Skeletal muscle tissue (tissue), 4 donors: ENCODE measurements around the gene SSR4. TPM values are rescaled to one million over a fixed set of nuclear protein-coding genes. Genes with fewer than 3 reads are reported as not detected.
A peak's percentile ranks its signal among the peaks of the same experiment; 100 is the strongest.
"Not testable (repeated sequence)": the region's sequence is repeated elsewhere in the genome, so short reads cannot be mapped to it uniquely, and the experiment has no call there.

ENCODE experiments used
- H3K27ac ChIP-seq: one replicate; pipeline ENCODE4 v1.7.0; 2013; ENCODE audit warnings: mild to moderate bottlenecking, low read depth, low read length, inconsistent platforms
- H3K27me3 ChIP-seq, 3 donors: one replicate each; pipeline ENCODE4 v1.7.0; 2013; ENCODE audit warnings: low read length in 3 of 3; ENCODE audit not compliant: control insufficient read depth in 3 of 3, insufficient read depth in 3 of 3
- H3K36me3 ChIP-seq, 3 donors: one replicate each; pipeline ENCODE4 v1.7.0; 2013; ENCODE audit warnings: low read length in 3 of 3; ENCODE audit not compliant: control insufficient read depth in 3 of 3, insufficient read depth in 3 of 3
- H3K4me1 ChIP-seq, 3 donors: one replicate each; pipeline ENCODE4 v1.7.0; 2013; ENCODE audit warnings: low read length in 3 of 3, mild to moderate bottlenecking in 3 of 3; ENCODE audit not compliant: control insufficient read depth in 3 of 3, insufficient read depth in 3 of 3
- H3K4me3 ChIP-seq, 3 donors: one replicate each; pipeline ENCODE4 v1.7.0; 2013; ENCODE audit warnings: low read length in 3 of 3
- H3K9ac ChIP-seq, 3 donors: one replicate each; pipeline ENCODE4 v1.7.0; 2013; ENCODE audit warnings: low read length in 3 of 3, mild to moderate bottlenecking in 3 of 3, moderate library complexity in 2 of 3, low read depth in 1 of 3
- H3K9me3 ChIP-seq, 3 donors: one replicate each; pipeline ENCODE4 v1.7.0; 2013; ENCODE audit warnings: low read length in 3 of 3; ENCODE audit not compliant: control insufficient read depth in 3 of 3
- total RNA-seq: library from RNA; depleted of rRNA; stranded (reverse); fragments of >200 nt; gene quantifications from one replicate; pipeline ENCODE4 v1.2.3, GENCODE V29; 2014
- donor health status: Osteomylitis.

Gene SSR4
- total RNA-seq, 1 donor from 2014 or later, result 85.6 TPM

DNA sequence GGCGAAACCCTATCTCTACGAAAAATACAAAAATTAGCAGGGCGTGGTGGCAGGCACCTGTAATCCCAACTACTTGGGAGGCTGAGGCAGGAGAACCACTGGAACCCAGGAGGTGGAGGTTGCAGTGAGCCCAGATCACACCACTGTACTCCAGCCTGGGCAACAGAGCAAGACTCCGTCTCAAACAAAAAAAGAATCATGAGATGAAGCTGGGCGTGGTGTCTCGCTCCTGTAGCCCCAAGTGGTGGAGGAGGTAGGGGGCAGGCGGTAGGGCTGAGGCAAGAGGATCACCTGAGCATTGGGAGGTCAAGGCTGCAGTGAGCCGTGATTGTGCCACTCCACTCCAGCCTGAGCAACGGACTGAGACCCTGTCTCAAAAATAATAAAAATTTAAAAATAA, 23.6 kb downstream of the SSR4 start:
- H3K9ac ChIP-seq, H3K4me3 ChIP-seq, H3K36me3 ChIP-seq, H3K27me3 ChIP-seq, H3K27ac ChIP-seq, H3K4me1 ChIP-seq, H3K9me3 ChIP-seq: not testable (repeated sequence)

DNA sequence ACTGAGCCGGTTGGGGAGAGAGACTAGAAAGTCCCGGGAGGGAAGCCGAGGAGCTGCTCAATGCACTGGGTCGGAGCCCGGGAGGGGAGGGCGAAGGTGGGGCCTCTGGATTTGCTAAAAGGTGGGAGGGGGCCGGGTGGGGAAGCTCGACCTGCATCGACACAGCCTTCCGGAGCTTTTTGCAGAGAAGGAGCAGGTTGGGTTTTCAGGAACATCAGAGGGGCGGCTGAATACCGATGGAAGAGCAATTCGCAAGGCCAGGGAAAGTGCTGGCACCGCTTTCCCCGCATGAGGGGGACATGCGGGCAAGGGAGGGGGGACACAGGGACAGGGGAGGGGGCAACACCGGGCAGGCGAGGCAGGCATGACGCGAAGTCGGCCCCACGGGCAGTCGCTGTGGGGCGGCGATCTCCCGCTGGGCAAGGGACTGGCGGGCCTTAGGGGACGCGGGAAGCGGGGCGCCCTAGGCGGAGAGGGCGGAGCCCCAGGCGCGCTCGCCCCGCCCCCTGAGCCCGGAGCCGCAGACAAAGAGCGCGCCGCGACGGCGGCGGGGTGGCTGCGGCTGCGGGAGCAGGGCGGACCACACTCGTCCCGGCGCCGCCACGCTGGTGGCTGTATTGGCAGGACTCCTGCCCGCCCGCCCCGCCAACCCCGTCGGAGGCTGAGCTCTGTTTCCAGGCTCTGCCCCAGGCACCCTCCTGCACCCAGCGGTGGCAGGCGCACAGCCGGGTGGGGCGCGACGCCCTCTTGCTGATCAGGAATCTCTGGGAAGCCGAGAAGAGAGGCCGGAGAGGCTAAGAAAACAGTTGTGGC, 24.3 kb downstream of the SSR4 start:
- Histone ChIP-seq H3K9me3 (no peaks in the 10 kb centered on the region), H3K4me1 (peaks cover 2 to 7% (median 5%) of the 10 kb centered on the region in 3 donors), H3K36me3 (no peaks in the 10 kb centered on the region), H3K4me3 (peak overlapping the region; percentile 37 to 49 (median 48)), H3K9ac (peak overlapping the region in 2 of 3 donors; percentile 23 to 60), H3K27me3 (peaks cover 0 to 12% (median 1%) of the 10 kb centered on the region in 3 donors), H3K27ac (no peak overlapping the region)

DNA sequence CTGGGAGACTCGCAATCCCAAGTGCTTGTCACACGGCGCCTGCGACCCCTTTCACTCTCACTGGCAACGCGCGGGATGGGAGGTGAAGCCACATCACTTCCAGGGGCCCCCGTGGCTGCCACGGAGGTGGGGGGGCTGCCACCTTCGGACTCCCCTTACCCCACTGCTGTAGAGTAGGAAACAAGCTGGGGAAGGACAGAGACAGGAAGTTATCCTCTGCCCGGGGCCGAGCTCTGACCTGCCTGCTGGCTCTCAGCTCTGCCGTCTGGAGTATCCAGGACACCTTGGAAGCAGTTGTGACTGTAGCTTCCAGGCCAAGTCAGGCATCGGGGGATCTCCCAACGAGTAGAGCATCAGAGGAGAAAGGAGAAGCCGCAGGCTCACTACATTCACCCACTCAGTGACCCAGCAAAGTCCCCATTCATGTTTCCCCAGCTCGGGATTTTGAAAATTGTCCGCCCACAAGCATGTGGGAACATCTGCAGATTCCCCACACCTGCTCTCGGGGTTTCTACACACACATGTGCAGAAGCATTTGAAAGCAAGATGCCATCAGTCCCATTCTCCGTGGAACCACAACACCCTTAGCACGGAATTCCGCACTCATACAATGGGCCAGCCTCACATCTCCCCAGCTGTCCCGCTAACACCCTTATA, 25.0 kb downstream of the SSR4 start:
- H3K4me3 ChIP-seq, result peak overlapping the region; percentile 35 to 48 (median 37)
- H3K9me3 ChIP-seq, result no peaks in the 10 kb centered on the region
- peak overlapping the region in 2 of 3 donors; percentile 23 to 60 for H3K9ac ChIP-seq
- H3K27me3 ChIP-seq, result peaks cover 0 to 15% (median 4%) of the 10 kb centered on the region in 3 donors
- H3K36me3 ChIP-seq, result no peaks in the 10 kb centered on the region
- H3K4me1 ChIP-seq, result peaks cover 2 to 7% (median 5%) of the 10 kb centered on the region in 3 donors
- no peak overlapping the region for H3K27ac ChIP-seq

DNA sequence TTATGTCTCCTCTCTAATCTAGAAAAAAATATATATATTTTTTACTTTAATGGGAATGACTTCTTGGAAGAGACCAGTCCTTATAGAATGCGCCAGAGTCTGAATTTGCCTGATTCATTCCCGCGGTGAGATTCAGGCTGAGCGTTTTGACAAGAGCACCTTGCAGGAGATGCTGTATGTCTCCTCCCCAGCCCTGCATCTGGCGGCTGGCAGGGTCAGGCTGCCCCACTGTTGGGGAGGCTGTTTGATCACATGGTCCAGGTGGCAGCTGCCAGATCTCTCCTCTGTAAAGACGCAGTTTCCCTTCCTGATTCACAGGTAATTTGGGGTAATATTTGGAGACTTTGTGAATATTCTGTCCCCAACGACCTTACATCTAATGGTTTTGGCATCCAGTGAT, 26.1 kb downstream of the SSR4 start:
- Histone ChIP-seq H3K4me1 (peaks cover 2 to 7% (median 5%) of the 10 kb centered on the region in 3 donors), H3K4me3 (no peak overlapping the region), H3K27ac (no peak overlapping the region), H3K9me3 (no peaks in the 10 kb centered on the region), H3K27me3 (peaks cover 0 to 15% (median 4%) of the 10 kb centered on the region in 3 donors), H3K9ac (no peak overlapping the region), H3K36me3 (no peaks in the 10 kb centered on the region)

DNA sequence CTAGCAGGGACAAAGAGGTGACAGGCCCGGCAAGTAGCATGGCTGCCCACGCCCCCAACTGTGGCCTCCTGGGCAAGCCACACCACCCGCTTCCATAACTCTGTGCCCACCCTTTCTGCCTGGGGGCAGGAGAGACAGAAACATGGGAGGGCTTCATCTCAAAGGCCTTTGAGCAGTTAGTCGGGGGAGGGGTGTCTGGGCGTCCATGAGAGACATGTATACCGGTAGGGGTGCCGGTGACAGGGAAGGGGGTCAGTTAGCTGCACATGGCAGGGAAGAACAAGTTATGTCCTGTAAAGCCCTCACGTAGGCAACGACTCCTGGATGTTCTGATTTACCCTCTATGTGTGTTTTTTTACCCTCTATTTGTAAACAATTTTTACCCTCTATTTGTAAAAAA, 26.6 kb downstream of the SSR4 start:
- H3K27me3 ChIP-seq, result peaks cover 0 to 15% (median 4%) of the 10 kb centered on the region in 3 donors
- no peaks in the 10 kb centered on the region for H3K36me3 ChIP-seq
- H3K27ac ChIP-seq, result no peak overlapping the region
- H3K4me1 ChIP-seq, result peaks cover 2 to 7% (median 5%) of the 10 kb centered on the region in 3 donors
- H3K9me3 ChIP-seq, result no peaks in the 10 kb centered on the region
- H3K9ac ChIP-seq, result no peak overlapping the region
- no peak overlapping the region for H3K4me3 ChIP-seq

DNA sequence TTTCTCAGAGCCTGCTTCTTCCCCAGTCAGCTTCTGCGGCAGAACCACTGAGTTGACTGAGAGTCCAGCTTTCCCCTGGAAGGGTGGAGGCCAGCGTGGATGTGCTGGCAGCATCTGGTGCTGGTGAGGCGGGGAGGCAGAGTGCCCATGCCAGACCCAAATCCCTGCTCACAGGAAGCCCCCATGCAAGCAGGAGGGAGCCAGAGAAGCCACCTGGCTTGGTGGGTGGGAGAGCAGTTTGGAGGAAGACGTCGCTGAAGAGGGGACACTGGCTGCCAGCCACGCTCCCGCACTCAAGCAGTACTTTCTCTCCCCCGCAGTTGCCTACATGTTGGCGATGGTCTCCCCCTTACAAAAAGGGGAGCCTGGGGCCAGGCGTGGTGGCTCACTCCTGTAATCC, 29.9 kb downstream of the SSR4 start:
- no peak overlapping the region for H3K9ac ChIP-seq
- H3K4me3 ChIP-seq, result no peak overlapping the region
- H3K27me3 ChIP-seq, result peaks cover 0 to 19% (median 6%) of the 10 kb centered on the region in 3 donors
- H3K4me1 ChIP-seq, result peaks cover 3 to 5% (median 3%) of the 10 kb centered on the region in 3 donors
- H3K36me3 ChIP-seq, result no peaks in the 10 kb centered on the region
- H3K9me3 ChIP-seq, result no peaks in the 10 kb centered on the region
- H3K27ac ChIP-seq, result no peak overlapping the region

DNA sequence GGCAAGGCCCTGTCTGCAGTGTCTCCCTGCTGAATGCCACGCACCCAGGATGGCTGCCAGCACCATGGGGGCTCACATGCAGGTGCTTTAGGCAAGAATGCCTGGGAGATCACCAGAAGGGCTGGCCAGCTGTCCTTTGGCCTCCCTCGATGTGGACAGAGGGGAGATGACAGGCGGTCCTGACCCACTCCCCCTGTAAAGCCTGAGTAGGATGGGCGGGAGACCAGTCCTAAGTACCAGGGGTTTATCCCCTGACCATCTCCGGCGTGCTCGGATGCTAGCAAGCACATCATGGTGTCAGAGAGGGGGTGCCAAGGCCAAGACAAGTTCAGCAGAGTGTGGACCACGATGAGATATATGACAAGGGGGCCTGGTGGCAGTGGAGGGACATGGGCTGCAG, 30.6 kb downstream of the SSR4 start:
- Histone ChIP-seq H3K4me3 (no peak overlapping the region), H3K36me3 (no peaks in the 10 kb centered on the region), H3K9me3 (no peaks in the 10 kb centered on the region), H3K9ac (no peak overlapping the region), H3K27me3 (peaks cover 0 to 18% (median 6%) of the 10 kb centered on the region in 3 donors), H3K4me1 (peaks cover 0 to 3% (median 0%) of the 10 kb centered on the region in 3 donors), H3K27ac (no peak overlapping the region)

DNA sequence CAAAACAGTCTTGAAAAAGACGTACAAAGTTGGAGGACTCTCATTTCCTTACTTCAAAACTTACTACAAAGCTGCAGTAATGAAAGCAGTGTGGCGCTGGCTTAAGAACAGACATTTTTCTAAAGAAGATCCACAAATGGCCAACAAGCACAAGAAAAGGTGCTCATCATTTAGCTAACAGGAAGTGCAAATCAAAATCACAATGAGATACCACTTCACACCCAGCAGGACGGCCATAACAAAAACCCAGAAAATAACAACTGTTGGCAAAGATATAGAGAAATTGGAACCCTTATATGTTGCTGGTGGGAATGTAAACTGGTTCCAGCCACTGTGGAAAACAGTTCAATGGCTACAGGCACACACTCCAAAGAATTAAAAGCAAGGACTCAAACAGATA, 32.5 kb downstream of the SSR4 start:
- peaks cover 0 to 3% (median 0%) of the 10 kb centered on the region in 3 donors for H3K4me1 ChIP-seq
- H3K27ac ChIP-seq, result no peak overlapping the region
- peaks cover 0 to 22% (median 6%) of the 10 kb centered on the region in 3 donors for H3K27me3 ChIP-seq
- H3K36me3 ChIP-seq, result no peaks in the 10 kb centered on the region
- no peak overlapping the region for H3K9ac ChIP-seq
- H3K4me3 ChIP-seq, result no peak overlapping the region
- H3K9me3 ChIP-seq, result no peaks in the 10 kb centered on the region

DNA sequence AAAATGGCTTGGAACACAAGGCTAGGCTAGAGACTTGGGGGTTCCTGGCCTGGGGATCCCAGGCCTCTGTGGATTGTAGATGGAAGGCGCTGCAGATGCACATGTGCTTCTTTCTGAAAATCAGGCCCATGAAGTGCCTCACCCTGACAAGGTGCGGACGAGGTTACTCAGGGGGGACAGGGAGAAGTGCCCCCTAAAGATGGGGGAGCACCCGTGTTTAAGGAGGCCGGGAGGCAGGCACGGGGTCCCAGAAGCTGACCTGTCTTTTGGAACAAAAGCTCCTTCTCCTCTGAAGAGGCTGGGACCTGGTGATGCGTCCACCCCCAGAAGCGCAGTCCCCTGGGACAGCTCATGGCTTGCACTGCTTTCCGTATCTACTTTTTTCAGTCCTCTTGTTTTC, 33.4 kb downstream of the SSR4 start:
- H3K27me3 ChIP-seq, result peaks cover 0 to 30% (median 6%) of the 10 kb centered on the region in 3 donors
- no peak overlapping the region for H3K9ac ChIP-seq
- H3K4me1 ChIP-seq, result peaks cover 0 to 3% (median 0%) of the 10 kb centered on the region in 3 donors
- no peak overlapping the region for H3K27ac ChIP-seq
- no peak overlapping the region for H3K4me3 ChIP-seq
- no peaks in the 10 kb centered on the region for H3K36me3 ChIP-seq
- no peaks in the 10 kb centered on the region for H3K9me3 ChIP-seq

DNA sequence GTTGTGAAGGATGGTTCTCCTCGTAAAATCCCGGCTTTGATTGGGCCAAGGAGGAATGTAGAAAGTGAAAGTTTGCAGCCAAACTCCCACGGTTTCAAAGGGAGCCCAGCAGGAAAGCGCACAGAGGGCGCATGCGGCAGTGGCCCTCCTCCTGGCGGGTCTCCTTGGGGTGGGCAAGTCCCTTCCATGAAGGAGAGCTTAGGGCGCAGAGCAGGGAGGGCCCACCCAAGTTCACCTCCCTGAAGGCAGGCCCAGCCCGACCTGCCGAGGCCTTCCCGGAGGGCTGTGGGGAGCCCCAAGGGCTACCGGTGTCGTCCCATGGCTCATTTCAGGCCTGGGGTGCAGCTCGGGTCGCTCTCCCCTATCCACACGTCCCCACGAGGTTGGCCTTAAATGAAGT, 33.8 kb downstream of the SSR4 start:
- Histone ChIP-seq H3K9me3 (no peaks in the 10 kb centered on the region), H3K36me3 (no peaks in the 10 kb centered on the region), H3K4me1 (peaks cover 0 to 3% (median 0%) of the 10 kb centered on the region in 3 donors), H3K9ac (no peak overlapping the region), H3K4me3 (peak overlapping the region in 1 of 3 donors; percentile 38), H3K27ac (no peak overlapping the region), H3K27me3 (peaks cover 0 to 30% (median 6%) of the 10 kb centered on the region in 3 donors)
